Endothelial cell of umbilical vein (primary cell): ENCODE data around the gene MYO1G. TPM values are rescaled to one million over a fixed set of nuclear protein-coding genes. Genes with fewer than 3 reads are reported as not detected.

Source experiments
- BruUV-seq: library from RNA; stranded (reverse); fragments of 400-500 nt; replicated peaks from 2 replicates; lab custom pipeline; 2021; lab: Mats Ljungman, UMichigan
- CTCF ChIA-PET: fragments of 300-600, 350-600 bp; sonication (Branson Sonifier 250); formaldehyde crosslinking; loops from one replicate; lab custom pipeline; 2021; ENCODE audit warnings: antibody characterized with exemption, inconsistent platforms; lab: Charles Lee
- POLR2A ChIA-PET: fragments of 300-600, 350-600 bp; sonication (Branson Sonifier 250); formaldehyde crosslinking; loops from one replicate; lab custom pipeline; 2021; ENCODE audit warnings: antibody characterized with exemption, inconsistent platforms; lab: Charles Lee
- DNase-seq: peaks from one replicate; pipeline ENCODE4 v3.0.0-alpha.2; 2011; ENCODE audit warnings: low read depth, low spot score
- FAIRE-seq: peaks from 2 replicates; lab custom pipeline; 2011; peaks lifted over from hg19 to GRCh38; lab: Jason Lieb, UNC
- H2AFZ ChIP-seq: 2 replicates; pipeline ENCODE4 v1.6.0; 2012; ENCODE audit warnings: low read depth, low read length, control low read depth, inconsistent platforms
- H3K27ac ChIP-seq: 2 replicates; pipeline ENCODE4 v1.5.1; 2011; ENCODE audit warnings: low read depth, mild to moderate bottlenecking, control low read depth, low read length, moderate library complexity; ENCODE audit not compliant: insufficient read depth
- H3K27me3 ChIP-seq, 2 experiments: 2 replicates each; pipeline versions ENCODE4 v1.6.0 to v1.6.1; 2011; ENCODE audit warnings: low read length in 2 of 2, mixed read lengths in 1 of 2; ENCODE audit not compliant: control insufficient read depth in 2 of 2, insufficient read depth in 2 of 2
- H3K36me3 ChIP-seq, 2 experiments: 2 replicates in 1 of 2; 3 replicates in 1 of 2; pipeline ENCODE4 v1.5.1; 2011; ENCODE audit warnings: low read length in 2 of 2, mild to moderate bottlenecking in 1 of 2, moderate library complexity in 1 of 2; ENCODE audit not compliant: control insufficient read depth in 2 of 2, insufficient read depth in 2 of 2; ENCODE audit errors: extremely low read depth in 1 of 2
- H3K4me1 ChIP-seq: 3 replicates; pipeline ENCODE4 v1.5.1; 2011; ENCODE audit warnings: mild to moderate bottlenecking, low read length; ENCODE audit not compliant: control insufficient read depth, insufficient read depth; ENCODE audit errors: extremely low read depth
- H3K4me2 ChIP-seq: 2 replicates; pipeline ENCODE4 v1.6.1; 2011; ENCODE audit warnings: low read length, control low read depth, mixed read lengths; ENCODE audit not compliant: insufficient read depth
- H3K4me3 ChIP-seq, 3 experiments: fragments of 200-600 bp in 1 of 3; sonication (generic), shearing (Covaris generic) in 1 of 3; replicated peaks in 1 of 3; 2 replicates each; pipeline ENCODE4 v1.5.1; 2011 to 2016; ENCODE audit warnings: control low read depth in 3 of 3, low read length in 3 of 3, mild to moderate bottlenecking in 2 of 3, inconsistent platforms in 1 of 3, low read depth in 1 of 3, moderate library complexity in 1 of 3; ENCODE audit not compliant: insufficient read depth in 1 of 3
- H3K79me2 ChIP-seq: 2 replicates; pipeline ENCODE4 v1.6.0; 2012; ENCODE audit warnings: low read length, inconsistent platforms; ENCODE audit not compliant: control insufficient read depth, insufficient read depth
- H3K9ac ChIP-seq: replicated peaks from 2 replicates; pipeline ENCODE3; 2011; ENCODE audit warnings: low read length, control low read depth; ENCODE audit not compliant: insufficient read depth; ENCODE audit errors: extremely low read depth
- H3K9me1 ChIP-seq: replicated peaks from 3 replicates; pipeline ENCODE4 v1.6.0; 2011; ENCODE audit warnings: mild to moderate bottlenecking, low read length; ENCODE audit not compliant: control insufficient read depth, insufficient read depth; ENCODE audit errors: extremely low read depth
- H3K9me3 ChIP-seq: replicated peaks from 2 replicates; pipeline ENCODE4 v1.5.1; 2012; ENCODE audit warnings: low read length, inconsistent platforms; ENCODE audit not compliant: control insufficient read depth, insufficient read depth
- H4K20me1 ChIP-seq: replicated peaks from 2 replicates; pipeline ENCODE3; 2011; ENCODE audit warnings: mild to moderate bottlenecking, low read length; ENCODE audit not compliant: control insufficient read depth, insufficient read depth; ENCODE audit errors: extremely low read depth
- CTCF ChIP-seq, 2 donors: IDR thresholded peaks; 1 replicate in 1 of 2; 2 replicates in 1 of 2; pipeline ENCODE4 v1.5.1; 2011; ENCODE audit warnings: low read length in 2 of 2, mild to moderate bottlenecking in 2 of 2, moderate library complexity in 2 of 2, control low read depth in 1 of 2, inconsistent platforms in 1 of 2, low read depth in 1 of 2; ENCODE audit not compliant: insufficient read depth in 1 of 2; ENCODE audit errors: extremely low read depth in 1 of 2
- EZH2 ChIP-seq: IDR thresholded peaks from 2 replicates; pipeline ENCODE4 v1.6.1; 2012; ENCODE audit warnings: borderline replicate concordance, low read depth, mild to moderate bottlenecking, moderate library complexity, low read length, inconsistent platforms; ENCODE audit not compliant: severe bottlenecking
- FOS ChIP-seq: IDR thresholded peaks from 2 replicates; pipeline ENCODE4 v1.6.1; 2011; ENCODE audit warnings: mild to moderate bottlenecking, low read length, moderate library complexity, borderline replicate concordance; ENCODE audit not compliant: insufficient read depth
- GATA2 ChIP-seq: IDR thresholded peaks from 2 replicates; pipeline ENCODE4 v1.7.0; 2011; ENCODE audit warnings: low read depth, mild to moderate bottlenecking, moderate library complexity, mixed read lengths, low read length; ENCODE audit not compliant: insufficient read length, insufficient read depth
- JUN ChIP-seq: IDR thresholded peaks from 2 replicates; pipeline ENCODE4 v1.6.1; 2011; ENCODE audit warnings: borderline replicate concordance, low read depth; ENCODE audit not compliant: insufficient read length, insufficient read depth
- MAX ChIP-seq: IDR thresholded peaks from 2 replicates; pipeline ENCODE4 v1.6.1; 2011; ENCODE audit not compliant: insufficient read depth, insufficient read length
- MYC ChIP-seq: IDR thresholded peaks from one replicate; pipeline ENCODE4 v1.6.1; 2011; ENCODE audit warnings: mild to moderate bottlenecking, low read depth, low read length
- POLR2A ChIP-seq: IDR thresholded peaks from 2 replicates; pipeline ENCODE4 v1.6.1; 2012; ENCODE audit warnings: low read depth, mild to moderate bottlenecking, control low read depth, low read length
- POLR2AphosphoS5 ChIP-seq: IDR thresholded peaks from 2 replicates; pipeline ENCODE4 v1.6.1; 2012; ENCODE audit warnings: low read depth, mild to moderate bottlenecking, control low read depth, low read length, moderate library complexity; ENCODE audit not compliant: insufficient read depth
- dilution Hi-C: fragments of 300-500 bp; cut with MboI; formaldehyde crosslinking; loops from one replicate; pipeline ENCODE4 v1.15.0; 2019; ENCODE audit warnings: low sequenced_read_pairs; ENCODE audit not compliant: extremely low pct_ligation_motif_present
- intact Hi-C: fragments of 100-400 bp; cut with micrococcal nuclease; formaldehyde crosslinking; loops from one replicate; pipeline ENCODE4 v1.10.0; 2022
- polyA plus RNA-seq, 4 experiments: library from polyadenylated mRNA; depleted of rRNA in 3 of 4; stranded (reverse) in 3 of 4; unstranded in 1 of 4; fragments of >200 nt; gene quantifications; 2 replicates each; pipeline versions ENCODE4 v1.2.1 to v1.2.3, GENCODE V29; 2011 to 2012; ENCODE audit warnings: missing spikeins in 1 of 4
- total RNA-seq: library from RNA; stranded (reverse); gene quantifications from 2 replicates; pipeline ENCODE4 v1.2.3, GENCODE V29; 2021

The MYO1G gene
- total and polyA plus RNA-seq, 2 donors (not counting 3 experiments of a cell fraction or from before 2014, with no cell fraction given): 0.11 TPM; not detected in 1

GRCh38 chr7:45026984-45027773 is 48.4 kb upstream of the MYO1G start:
- no TSS peak for BruUV-seq
- POLR2A ChIA-PET: interaction anchor here (0.6 kb wide), 1 partner anchor 28 kb away, joined by 3 read pairs; no protein-coding TSS in a partner anchor

More at GRCh38 chr7:45026984-45027773, 48.4 kb upstream of the MYO1G start:
- peak overlapping the region; percentile 3 for H3K27ac ChIP-seq
- DNase-seq: peak; percentile 31
- H3K4me1 ChIP-seq: peaks cover 15% of the 10 kb centered on the region
- dilution Hi-C loops: no loop called here
- no peak overlapping the region for H3K4me3 ChIP-seq
- H3K9ac ChIP-seq: no peak overlapping the region
- peaks cover 55% of the 10 kb centered on the region for H3K79me2 ChIP-seq
- H4K20me1 ChIP-seq: no peaks in the 10 kb centered on the region
- no peaks in the 10 kb centered on the region for H3K9me1 ChIP-seq
- H2AFZ ChIP-seq: no peak overlapping the region
- no peaks in the 10 kb centered on the region for H3K27me3 ChIP-seq
- H3K36me3 ChIP-seq: peaks cover 3 to 4% of the 10 kb centered on the region in 2 experiments
- H3K9me3 ChIP-seq: no peaks in the 10 kb centered on the region
- intact Hi-C loops: no loop called here
- TF ChIP-seq POLR2AphosphoS5 (no peak), JUN (no peak), FOS (no peak), CTCF (IDR thresholded peaks at IDR 0.05; ENCODE audit: extremely low read depth in 1 of 2, insufficient read depth in 1 of 2, low read depth in 1 of 2, low read length in 2 of 2) (no peak), GATA2 (peak; percentile 64), MAX (no peak), POLR2A (no peak), EZH2 (no peak), MYC (no peak)
- FAIRE-seq: peak; percentile 79
- peak overlapping the region; percentile 50 for H3K4me2 ChIP-seq
- CTCF ChIA-PET: interaction anchor here (0.7 to 1.9 kb wide), 5 partner anchors 9 to 1885 kb away, joined by 3 to 12 read pairs (median 3); partner anchors contain the start of gene CCM2
